H1 (cell line): Measurements from ENCODE around the gene KAT5. TPM values are rescaled to one million over a fixed set of nuclear protein-coding genes. Genes with fewer than 3 reads are reported as not detected.

ENCODE experiments used
- CTCF ChIA-PET: fragments of 300-600 bp; sonication (Branson Sonifier 250); formaldehyde crosslinking; loops from one replicate; lab custom pipeline; 2021; ENCODE audit not compliant: partially characterized antibody; lab: Charles Lee
- POLR2A ChIA-PET: fragments of 300-600 bp; sonication (Branson Sonifier 250); formaldehyde crosslinking; loops from one replicate; lab custom pipeline; 2021; ENCODE audit warnings: inconsistent platforms; ENCODE audit not compliant: partially characterized antibody; lab: Charles Lee
- DNase-seq, 2 experiments: peaks; one replicate each; pipeline versions ENCODE4 v3.0.0 to v3.0.0-alpha.2; 2010 to 2022; ENCODE audit warnings: low spot score in 2 of 2, low read depth in 1 of 2, mixed read lengths in 1 of 2
- FAIRE-seq: peaks from 2 replicates; lab custom pipeline; 2011; peaks lifted over from hg19 to GRCh38; lab: Jason Lieb, UNC
- H2AFZ ChIP-seq: 2 replicates; pipeline ENCODE4 v1.8.1; 2012; ENCODE audit warnings: low read length, inconsistent platforms
- H2AK5ac ChIP-seq: 2 replicates; pipeline ENCODE4 v1.6.1; 2013; ENCODE audit warnings: low read depth, low read length
- H2BK120ac ChIP-seq: replicated peaks from 2 replicates; pipeline ENCODE3; 2013; ENCODE audit warnings: low read depth, low read length, inconsistent platforms
- H2BK12ac ChIP-seq: 2 replicates; pipeline ENCODE4 v1.6.1; 2013; ENCODE audit warnings: low read depth, low read length
- H2BK15ac ChIP-seq: 2 replicates; pipeline ENCODE4 v1.6.1; 2013; ENCODE audit warnings: low read length
- H2BK20ac ChIP-seq: 2 replicates; pipeline ENCODE4 v1.6.1; 2013; ENCODE audit warnings: low read length
- H2BK5ac ChIP-seq: 2 replicates; pipeline ENCODE4 v1.6.1; 2013; ENCODE audit warnings: low read depth, low read length
- H3K14ac ChIP-seq: 2 replicates; pipeline ENCODE4 v1.6.1; 2013; ENCODE audit warnings: inconsistent platforms; ENCODE audit not compliant: insufficient read length
- H3K18ac ChIP-seq: 2 replicates; pipeline ENCODE4 v1.6.1; 2013; ENCODE audit warnings: low read length; ENCODE audit errors: extremely low read depth
- H3K23ac ChIP-seq: 2 replicates; pipeline ENCODE4 v1.6.1; 2013; ENCODE audit warnings: inconsistent platforms; ENCODE audit not compliant: insufficient read length
- H3K23me2 ChIP-seq: 2 replicates; pipeline ENCODE4 v1.6.1; 2013; ENCODE audit warnings: low read depth, low read length
- H3K27ac ChIP-seq: 2 replicates; pipeline ENCODE4 v1.6.1; 2011; ENCODE audit warnings: low read depth, low read length, inconsistent platforms
- H3K27me3 ChIP-seq, 4 experiments: replicated peaks in 1 of 4; 1 replicate in 1 of 4; 2 replicates in 3 of 4; pipeline versions ENCODE4 v1.6.1 to v1.8.1; 2011 to 2013; ENCODE audit warnings: low read length in 3 of 4, mild to moderate bottlenecking in 3 of 4, inconsistent platforms in 2 of 4, mixed read lengths in 2 of 4, moderate library complexity in 1 of 4; ENCODE audit not compliant: control insufficient read depth in 3 of 4, insufficient read depth in 3 of 4; ENCODE audit errors: extremely low read depth in 1 of 4
- H3K36me3 ChIP-seq, 4 experiments: 2 replicates each; pipeline versions ENCODE4 v1.6.1 to v1.8.1; 2011 to 2013; ENCODE audit warnings: mild to moderate bottlenecking in 4 of 4, low read length in 3 of 4, moderate library complexity in 2 of 4, control low read depth in 1 of 4, inconsistent platforms in 1 of 4; ENCODE audit not compliant: insufficient read depth in 4 of 4, control insufficient read depth in 2 of 4
- H3K4ac ChIP-seq: replicated peaks from 2 replicates; pipeline ENCODE3; 2013; ENCODE audit warnings: low read length, low read depth, mixed read lengths, inconsistent platforms; ENCODE audit not compliant: insufficient read length
- H3K4me1 ChIP-seq, 4 experiments: replicated peaks in 1 of 4; 1 replicate in 1 of 4; 2 replicates in 3 of 4; pipeline versions ENCODE4 v1.6.1 to v1.8.1; 2011 to 2013; ENCODE audit warnings: low read length in 3 of 4, inconsistent platforms in 2 of 4, mixed read lengths in 1 of 4; ENCODE audit not compliant: insufficient read depth in 4 of 4, control insufficient read depth in 3 of 4
- H3K4me2 ChIP-seq, 2 experiments: 2 replicates each; pipeline versions ENCODE4 v1.6.1 to v1.8.1; 2011 to 2013; ENCODE audit warnings: low read depth in 2 of 2, low read length in 2 of 2, control low read depth in 1 of 2, inconsistent platforms in 1 of 2, mild to moderate bottlenecking in 1 of 2; ENCODE audit not compliant: insufficient read depth in 1 of 2
- H3K4me3 ChIP-seq, 4 experiments: fragments of 200-600, 300-600 bp in 1 of 4; sonication (generic), shearing (Covaris generic), sonication (Bioruptor Twin) in 1 of 4; 2 replicates each; pipeline versions ENCODE4 v1.5.1 to v1.8.1; 2011 to 2016; ENCODE audit warnings: low read length in 4 of 4, low read depth in 3 of 4, control low read depth in 2 of 4, inconsistent platforms in 2 of 4, mild to moderate bottlenecking in 2 of 4, mixed read lengths in 1 of 4, moderate library complexity in 1 of 4; ENCODE audit not compliant: insufficient read depth in 2 of 4; ENCODE audit errors: extremely low read depth in 1 of 4
- H3K56ac ChIP-seq: replicated peaks from 2 replicates; pipeline ENCODE3; 2013; ENCODE audit warnings: low read depth, mild to moderate bottlenecking, mixed read lengths, low read length, inconsistent platforms; ENCODE audit not compliant: insufficient read length
- H3K79me1 ChIP-seq: 2 replicates; pipeline ENCODE4 v1.6.1; 2013; ENCODE audit warnings: low read depth, low read length, control low read depth
- H3K79me2 ChIP-seq, 2 experiments: 2 replicates each; pipeline versions ENCODE4 v1.6.1 to v1.8.1; 2012 to 2013; ENCODE audit warnings: low read length in 2 of 2, mild to moderate bottlenecking in 2 of 2, inconsistent platforms in 1 of 2; ENCODE audit not compliant: insufficient read depth in 2 of 2, control insufficient read depth in 1 of 2
- H3K9ac ChIP-seq, 4 experiments: replicated peaks in 1 of 4; 1 replicate in 1 of 4; 2 replicates in 3 of 4; pipeline versions ENCODE4 v1.6.1 to v1.8.1; 2011 to 2013; ENCODE audit warnings: low read depth in 3 of 4, low read length in 3 of 4, control low read depth in 2 of 4, mild to moderate bottlenecking in 2 of 4, moderate library complexity in 2 of 4, inconsistent platforms in 1 of 4; ENCODE audit errors: extremely low read depth in 1 of 4
- H3K9me3 ChIP-seq, 2 experiments: 2 replicates each; pipeline versions ENCODE4 v1.6.1 to v1.8.1; 2012 to 2013; ENCODE audit warnings: mild to moderate bottlenecking in 2 of 2, moderate library complexity in 2 of 2, control low read depth in 1 of 2, inconsistent platforms in 1 of 2, low read depth in 1 of 2, low read length in 1 of 2, mixed read lengths in 1 of 2; ENCODE audit not compliant: insufficient read depth in 2 of 2
- H4K20me1 ChIP-seq, 2 experiments: replicated peaks in 1 of 2; 2 replicates each; pipeline versions ENCODE3 to v1.8.1; 2011 to 2013; ENCODE audit warnings: inconsistent platforms in 2 of 2, low read length in 2 of 2, mild to moderate bottlenecking in 1 of 2; ENCODE audit not compliant: insufficient read depth in 2 of 2, control insufficient read depth in 1 of 2
- H4K5ac ChIP-seq: 2 replicates; pipeline ENCODE4 v1.6.1; 2013; ENCODE audit warnings: low read length, low read depth, mixed read lengths, inconsistent platforms; ENCODE audit not compliant: insufficient read length
- H4K8ac ChIP-seq: 2 replicates; pipeline ENCODE4 v1.8.0; 2013; ENCODE audit warnings: mild to moderate bottlenecking, moderate library complexity, low read length, inconsistent platforms; ENCODE audit not compliant: insufficient read depth; ENCODE audit errors: extremely low read depth
- H4K91ac ChIP-seq: replicated peaks from 2 replicates; pipeline ENCODE3; 2013; ENCODE audit warnings: low read length, mixed read lengths, inconsistent platforms; ENCODE audit not compliant: insufficient read length
- CBX8 ChIP-seq: fragments of 300-800, 300-1000 bp; sonication (generic); IDR thresholded peaks from 2 replicates; pipeline ENCODE4 v1.7.1; 2016; ENCODE audit warnings: low read depth, low read length, borderline replicate concordance
- whole genome bisulfite sequencing, 2 experiments: shearing (Covaris generic) in 1 of 2; methylation state at CpG; one replicate each; pipeline versions ENCODE4 v1.1.6 to v1.1.7; 2013 to 2015; ENCODE audit warnings: low lambda C conversion rate in 2 of 2, mixed read lengths in 2 of 2, inconsistent platforms in 1 of 2, low coverage in 1 of 2, missing lambda C conversion rate in 1 of 2; ENCODE audit not compliant: insufficient replicate concordance in 2 of 2, insufficient coverage in 1 of 2, insufficient read length in 1 of 2; ENCODE audit errors: extremely low coverage in 1 of 2, missing lambda C conversion rate in 1 of 2; 5-methylcytosine and 5-hydroxymethylcytosine counted together
- polyA plus RNA-seq, 7 experiments: library from polyadenylated mRNA; depleted of rRNA in 3 of 7; stranded (reverse) in 5 of 7; unstranded in 2 of 7; fragments of >200 nt in 5 of 7; fragments of 200-250 nt in 2 of 7; gene quantifications; 1 replicate in 5 of 7; 2 replicates in 1 of 7; 4 replicates in 1 of 7; pipeline versions ENCODE4 v1.2.1 to v1.2.3, GENCODE V29; 2011 to 2013; ENCODE audit warnings: missing spikeins in 2 of 7, mixed read lengths in 2 of 7
- total RNA-seq: library from RNA; stranded (reverse); fragmentation: NEBNext Ultra II Directional; extraction: Animal tissue kit (Norgen Biotek cat#: 25700); gene quantifications from 2 replicates; pipeline ENCODE4 v1.2.1, GENCODE V29; 2021

Gene KAT5
- total and polyA plus RNA-seq, 2 of the 8 experiments (the other 6 are each of a cell fraction or from before 2014, with no cell fraction given) = 26.7 to 37.4 TPM

DNA sequence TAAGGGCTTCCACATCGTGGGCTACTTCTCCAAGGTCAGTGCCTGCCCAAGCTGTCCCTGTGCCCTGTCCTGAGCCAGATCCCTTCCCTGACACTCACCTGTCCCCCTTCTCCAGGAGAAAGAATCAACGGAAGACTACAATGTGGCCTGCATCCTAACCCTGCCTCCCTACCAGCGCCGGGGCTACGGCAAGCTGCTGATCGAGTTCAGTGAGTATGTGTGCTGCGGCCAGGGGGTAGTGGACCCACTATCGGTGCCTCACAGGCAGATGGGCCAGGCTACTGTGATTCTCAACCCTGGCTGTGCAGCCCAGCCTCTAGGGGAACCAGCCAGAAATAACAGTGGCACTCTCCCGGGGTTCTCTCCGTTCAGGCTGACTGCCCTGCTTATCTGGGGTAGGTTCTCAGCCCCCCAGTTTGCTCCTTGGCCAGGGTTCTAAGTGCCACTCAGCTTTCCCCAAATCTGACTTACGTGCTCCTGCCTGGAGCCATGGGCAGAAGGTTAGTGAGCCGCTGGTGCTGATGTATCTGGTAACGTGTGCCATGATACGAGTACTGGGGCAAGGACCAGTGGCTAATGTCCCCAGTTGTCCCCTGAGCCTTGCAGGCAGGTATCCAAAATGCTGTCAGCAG, 4.8 kb downstream of the KAT5 start:
- Histone ChIP-seq H3K9ac (no peak overlapping the region), H3K36me3 (peaks cover 23 to 44% (median 43%) of the 10 kb centered on the region in 4 experiments)

More for the DNA sequence above, 4.8 kb downstream of the KAT5 start:
- no peak overlapping the region for H3K4me2 ChIP-seq
- no peak overlapping the region for H2AFZ ChIP-seq
- CTCF ChIA-PET = interaction anchor here (0.6 to 4.9 kb wide), 5 partner anchors 10 to 167 kb away, joined by 3 to 24 read pairs (median 5); no protein-coding TSS in a partner anchor
- no peak overlapping the region for H4K8ac ChIP-seq
- H2BK120ac ChIP-seq = no peak overlapping the region
- no peak overlapping the region for H2AK5ac ChIP-seq
- H2BK15ac ChIP-seq = no peak overlapping the region
- H3K27me3 ChIP-seq = no peaks in the 10 kb centered on the region
- H3K9me3 ChIP-seq = no peaks in the 10 kb centered on the region
- H3K23ac ChIP-seq = no peak overlapping the region
- no peak overlapping the region for H4K91ac ChIP-seq
- 0 out of 4 replicates have a peak, but pooled peaks cover 0 to 4% of the 10 kb centered on the region in 2 experiments for H3K79me2 ChIP-seq
- H4K5ac ChIP-seq = no peak overlapping the region
- no peak overlapping the region for H2BK12ac ChIP-seq
- peaks cover 2 to 8% (median 4%) of the 10 kb centered on the region in 4 experiments; a peak in 3 of 7 replicates for H3K4me1 ChIP-seq
- H3K18ac ChIP-seq = no peak overlapping the region
- WGBS, 2 experiments = 91% methylated on average over 14 of the region's 14 CpGs; no CpG with 5 or more reads in 1 of the 2 experiments
- no peak overlapping the region for H3K4ac ChIP-seq
- H2BK20ac ChIP-seq = no peak overlapping the region
- no peak overlapping the region for H3K14ac ChIP-seq
- DNase-seq (no peak), FAIRE-seq (no peak)
- peaks cover 2% of the 10 kb centered on the region for H3K79me1 ChIP-seq
- TF ChIP-seq CBX8 = no peak
- no peak overlapping the region for H3K4me3 ChIP-seq
- POLR2A ChIA-PET = interaction anchor here (0.8 to 3.1 kb wide), 4 partner anchors 11 to 167 kb away, joined by 3 to 25 read pairs (median 5); no protein-coding TSS in a partner anchor
- H3K27ac ChIP-seq = no peak overlapping the region
- H3K23me2 ChIP-seq = peaks cover 11% of the 10 kb centered on the region; the same call in 1 of the 2 replicates
- no peak overlapping the region for H2BK5ac ChIP-seq
- no peak overlapping the region for H3K56ac ChIP-seq
- H4K20me1 ChIP-seq = peaks cover 0 to 21% of the 10 kb centered on the region in 2 experiments
